Mammary epithelial cell (primary cell): ENCODE measurements around the gene SIKE1.

Experiments
- CTCF ChIP-seq, 2 donors: IDR thresholded peaks in 1 of 2; conservative IDR thresholded peaks in 1 of 2; 2 replicates each; pipeline ENCODE4 v1.5.1; 2011 to 2012; ENCODE audit warnings: inconsistent platforms in 2 of 2, low read length in 2 of 2, mild to moderate bottlenecking in 2 of 2, control low read depth in 1 of 2, low read depth in 1 of 2; ENCODE audit not compliant: insufficient read depth in 1 of 2; ENCODE audit errors: extremely low read depth in 1 of 2
- EZH2 ChIP-seq: IDR thresholded peaks from 2 replicates; pipeline ENCODE4 v1.6.1; 2012; ENCODE audit warnings: low read length, inconsistent platforms, borderline replicate concordance

GRCh38 chr1:114735479-114735878 lies 45.0 kb downstream of the SIKE1 start:
- TF ChIP-seq CTCF (conservative IDR thresholded peaks at IDR 0.05 in 1 of 2, IDR thresholded peaks at IDR 0.05 in 1 of 2; ENCODE audit: extremely low read depth in 1 of 2, insufficient read depth in 1 of 2, low read depth in 1 of 2, low read length in 2 of 2) = no peak
- TF ChIP-seq EZH2 = no peak
